HG02973 (cell line): ENCODE results near the gene STX11.
"Not testable (repeated sequence)": the region's sequence is repeated elsewhere in the genome, so short reads cannot be mapped to it uniquely, and the experiment has no call there.

Experiments used
- ATAC-seq: cut with Tn5 transposase; IDR thresholded peaks from one replicate; pipeline ENCODE4 v1.9.1; 2021; ENCODE audit warnings: moderate library complexity; ENCODE audit not compliant: unreplicated experiment

Gene STX11

GRCh38 chr6:144149894-144150709, at the start of gene STX11:
TSS of gene STX11 (plus strand) at chr6:144150517. CDS start at chr6:144186628, 36,111 bp downstream.
- peak; percentile 61 for ATAC-seq

GRCh38 chr6:144103026-144103563, 47.2 kb upstream of the STX11 start:
- ATAC-seq = no peak

DNA sequence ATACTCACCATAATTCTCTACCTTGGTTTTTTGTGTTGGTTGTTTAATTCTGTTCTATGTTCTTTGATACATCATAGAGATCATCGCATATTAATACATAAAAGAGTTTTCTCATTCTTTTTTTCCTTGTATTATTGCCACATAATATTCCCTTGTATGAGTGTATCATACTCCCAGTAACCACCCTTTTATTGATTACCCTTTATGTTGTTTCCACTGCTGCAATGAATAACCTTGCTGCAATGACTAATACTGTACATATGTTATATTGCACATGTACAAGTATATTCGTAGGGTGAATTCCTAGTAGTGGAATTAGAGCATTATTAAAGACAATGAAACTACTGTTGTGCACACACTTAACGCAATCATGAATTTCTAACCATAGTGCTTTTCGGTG, 45.8 kb upstream of the STX11 start:
- no peak for ATAC-seq

- peak; percentile 71 for ATAC-seq
These were observed 45.3 kb upstream of the STX11 start for GRCh38 chr6:144104898-144105487.

DNA sequence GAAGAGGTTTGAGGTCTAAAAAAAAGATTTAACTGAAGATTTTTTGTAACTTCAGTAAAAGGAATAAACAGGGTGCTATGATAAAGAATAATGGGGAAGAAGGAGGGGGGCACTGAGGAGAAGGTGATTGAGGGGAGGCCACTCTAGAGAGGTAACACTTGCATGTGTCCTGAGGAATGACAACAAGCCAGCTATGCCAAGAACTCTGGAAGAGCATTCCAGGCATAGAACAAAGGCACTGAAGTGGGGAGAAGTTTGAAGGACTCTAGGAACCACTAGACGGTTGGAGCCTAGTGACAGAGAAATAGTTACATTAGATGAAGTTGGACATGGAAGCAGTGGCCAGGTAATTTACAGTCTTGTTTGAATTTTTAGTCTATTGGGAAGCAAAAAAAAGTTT, 44.1 kb upstream of the STX11 start:
- no peak for ATAC-seq

GRCh38 chr6:144110210-144110609, 40.1 kb upstream of the STX11 start:
- no peak for ATAC-seq

- no peak for ATAC-seq
These were observed 37.0 kb upstream of the STX11 start for GRCh38 chr6:144113366-144113765.

DNA sequence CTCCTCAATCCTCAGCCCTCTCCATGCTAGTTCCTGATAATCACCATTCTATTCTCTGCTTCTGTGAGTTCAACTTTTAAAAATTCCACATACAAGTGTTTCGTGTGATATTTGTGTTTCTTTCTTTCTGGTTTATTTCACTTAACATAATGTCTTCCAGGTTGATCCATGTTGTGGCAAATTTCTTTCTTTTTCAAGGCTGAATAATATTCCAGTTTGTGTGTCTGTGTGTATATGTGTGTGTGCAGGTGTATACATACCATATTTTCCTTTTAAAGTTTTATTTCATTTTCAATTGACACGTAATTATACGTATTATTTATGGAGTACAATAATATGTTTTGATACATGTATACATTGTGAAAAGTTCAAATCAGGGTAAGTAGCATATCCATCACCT, 35.1 kb upstream of the STX11 start:
- ATAC-seq = no peak

GRCh38 chr6:144119376-144119775, 30.9 kb upstream of the STX11 start:
- ATAC-seq = no peak

DNA sequence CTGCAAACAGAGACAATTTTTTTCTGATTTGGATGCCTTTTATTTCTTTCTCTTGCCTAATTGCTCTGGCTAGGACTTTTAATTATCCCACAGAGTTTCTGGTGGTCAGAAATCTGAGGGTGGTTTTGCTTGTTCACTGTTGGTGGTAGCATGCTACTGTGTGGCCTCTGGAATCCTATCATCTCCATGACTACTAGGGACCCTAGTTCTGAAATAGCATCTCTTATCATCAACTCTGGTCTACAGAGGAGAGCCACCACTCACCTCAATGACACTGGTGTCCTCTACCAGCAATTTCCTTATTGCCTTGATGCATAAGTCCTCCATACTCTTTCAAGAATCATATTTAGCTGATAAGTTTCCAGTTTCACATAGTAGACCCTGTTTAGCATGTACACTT, 27.5 kb upstream of the STX11 start:
- no peak for ATAC-seq

GRCh38 chr6:144123421-144123820, 26.9 kb upstream of the STX11 start:
- no peak for ATAC-seq

DNA sequence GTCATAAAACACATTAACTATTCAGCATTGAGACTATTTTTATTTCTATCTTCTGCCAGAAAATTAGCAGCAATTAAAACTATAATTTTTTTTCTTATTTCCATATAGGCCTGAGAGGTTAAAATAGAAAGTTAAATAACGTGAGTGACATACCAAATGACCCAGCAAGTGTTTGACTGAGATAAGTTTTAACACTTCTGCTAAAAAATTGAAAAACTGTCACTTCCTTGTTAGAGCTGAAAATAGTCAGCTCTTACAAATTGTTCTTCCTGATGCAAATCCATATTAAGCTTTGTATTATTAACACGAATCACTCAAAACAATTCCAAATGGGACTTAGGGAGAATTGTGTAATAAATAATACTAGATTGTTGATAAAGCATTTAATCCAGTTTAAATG, 26.5 kb upstream of the STX11 start:
- no peak for ATAC-seq

DNA sequence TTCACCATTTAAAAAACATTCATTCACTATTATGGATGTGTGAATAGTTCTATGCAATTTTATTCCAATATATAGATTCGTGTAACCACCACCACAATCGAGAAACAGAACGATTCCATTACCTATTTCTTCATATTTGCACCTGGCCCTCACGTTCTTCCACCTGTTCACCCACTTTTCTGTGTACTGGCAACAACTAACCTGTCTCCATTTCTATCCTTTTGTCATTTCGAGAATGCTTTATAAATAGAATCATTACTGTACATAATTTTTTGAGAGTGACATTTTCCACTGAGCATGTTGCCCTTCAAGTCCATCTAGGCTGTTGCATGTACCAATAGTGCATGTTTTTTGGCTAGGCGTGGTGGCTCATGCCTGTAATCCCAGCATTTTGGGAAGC, 23.2 kb upstream of the STX11 start:
- ATAC-seq = peak; percentile 66

DNA sequence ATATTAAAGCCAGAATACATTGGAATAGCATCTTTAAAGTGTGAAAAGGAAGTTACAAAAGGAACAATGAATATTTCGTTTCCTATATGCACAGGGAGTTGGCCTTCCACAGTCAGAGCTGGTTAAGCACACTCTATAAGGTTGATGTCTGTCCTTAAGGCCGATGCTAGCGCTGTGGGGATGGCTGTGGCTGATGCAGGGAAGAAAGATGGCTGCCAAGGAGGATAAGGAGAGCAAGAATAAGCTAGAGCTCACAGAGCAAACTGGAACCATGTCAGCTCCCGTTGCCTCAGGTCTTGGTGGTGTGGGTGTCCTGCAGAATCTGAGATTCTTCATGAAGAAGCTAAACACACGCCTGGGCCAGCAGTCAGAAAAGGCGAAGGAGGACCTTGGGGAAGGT, 20.8 kb upstream of the STX11 start:
- no peak for ATAC-seq

GRCh38 chr6:144131248-144131709, 19.0 kb upstream of the STX11 start:
- ATAC-seq = peak; percentile 52

GRCh38 chr6:144132167-144132690, 18.1 kb upstream of the STX11 start:
- ATAC-seq = not testable (repeated sequence)

- no peak for ATAC-seq
These were observed 17.0 kb upstream of the STX11 start for GRCh38 chr6:144133225-144133821.

DNA sequence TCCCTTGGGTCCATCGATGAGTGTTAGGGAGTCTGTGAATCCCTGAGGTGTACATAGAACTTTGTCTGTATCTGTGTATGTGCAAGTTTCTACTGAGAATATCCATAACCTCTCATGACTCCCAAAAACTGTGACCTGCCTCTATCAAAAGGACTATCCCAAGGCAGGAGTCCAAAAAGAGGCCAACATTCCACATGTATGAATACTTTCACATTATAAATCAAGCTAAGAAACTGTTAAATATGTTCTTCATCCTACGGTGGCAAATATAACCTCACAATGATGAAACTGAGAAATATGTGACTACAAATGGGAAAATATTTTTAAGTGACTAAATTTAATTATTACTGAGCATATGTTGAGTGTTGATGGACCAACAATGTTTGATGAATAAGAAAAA, 16.1 kb upstream of the STX11 start:
- no peak for ATAC-seq

DNA sequence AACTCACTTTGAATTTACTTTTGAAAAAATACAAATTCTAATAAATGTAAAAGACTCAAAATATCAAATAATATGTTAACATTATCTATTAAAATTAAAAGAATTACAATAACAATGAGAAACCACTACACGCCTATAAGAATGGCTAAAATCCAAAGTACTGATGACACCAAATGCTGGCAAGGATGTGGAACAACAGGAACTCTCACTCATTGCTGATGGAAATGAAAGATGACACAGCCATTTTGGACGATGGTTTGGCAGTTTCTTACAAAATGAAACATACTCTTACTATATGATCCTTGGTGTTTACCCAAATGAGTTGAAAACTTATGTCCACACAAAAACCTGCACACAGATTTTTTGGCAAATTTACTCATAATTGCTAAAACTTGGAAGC, 15.6 kb upstream of the STX11 start:
- ATAC-seq = no peak

GRCh38 chr6:144138542-144138941, 11.8 kb upstream of the STX11 start:
- ATAC-seq = no peak

- no peak for ATAC-seq
These were observed 10.5 kb upstream of the STX11 start for GRCh38 chr6:144139817-144140216.

DNA sequence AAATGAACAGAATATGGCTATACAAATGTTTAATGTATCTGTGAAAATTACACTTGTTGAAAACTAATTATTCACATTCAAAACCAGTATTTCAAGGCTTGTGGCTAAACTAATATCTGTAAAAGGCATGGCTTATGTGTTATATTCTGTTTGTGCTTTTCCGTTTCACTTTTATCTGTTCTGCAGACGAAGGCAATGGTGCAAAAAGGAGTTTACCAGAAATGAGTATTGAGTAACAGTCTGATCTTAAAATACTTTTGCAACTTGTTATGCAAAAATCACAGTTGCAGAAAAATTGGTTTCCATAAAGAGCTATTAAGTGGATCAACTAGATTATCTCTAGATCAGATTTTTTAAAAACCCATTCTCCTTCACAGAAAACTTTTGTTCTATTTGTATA, 9.4 kb upstream of the STX11 start:
- ATAC-seq = peak; percentile 86
